Esophagus squamous epithelium (tissue), 4 donors: Measurements from ENCODE around the gene GLYATL1B.

Experiments used
- POLR2A ChIP-seq, 4 donors: fragments of 450-650 bp; IDR thresholded peaks; one replicate each; pipeline ENCODE4 v1.6.1; 2017; ENCODE audit warnings: antibody characterized with exemption in 4 of 4, mild to moderate bottlenecking in 4 of 4, moderate library complexity in 3 of 4
- TF ChIP-seq, protein P1 (sequence below), 6 experiments: fragments of 450-650 bp in 4 of 6; fragments of 200-600 bp in 2 of 6; sonication (generic) in 2 of 6; IDR thresholded peaks; one replicate each; pipeline ENCODE4 v1.5.1; 2016 to 2019; ENCODE audit warnings: antibody characterized with exemption in 6 of 6, mild to moderate bottlenecking in 4 of 6, moderate library complexity in 4 of 6

- TF ChIP-seq, protein P1, sequence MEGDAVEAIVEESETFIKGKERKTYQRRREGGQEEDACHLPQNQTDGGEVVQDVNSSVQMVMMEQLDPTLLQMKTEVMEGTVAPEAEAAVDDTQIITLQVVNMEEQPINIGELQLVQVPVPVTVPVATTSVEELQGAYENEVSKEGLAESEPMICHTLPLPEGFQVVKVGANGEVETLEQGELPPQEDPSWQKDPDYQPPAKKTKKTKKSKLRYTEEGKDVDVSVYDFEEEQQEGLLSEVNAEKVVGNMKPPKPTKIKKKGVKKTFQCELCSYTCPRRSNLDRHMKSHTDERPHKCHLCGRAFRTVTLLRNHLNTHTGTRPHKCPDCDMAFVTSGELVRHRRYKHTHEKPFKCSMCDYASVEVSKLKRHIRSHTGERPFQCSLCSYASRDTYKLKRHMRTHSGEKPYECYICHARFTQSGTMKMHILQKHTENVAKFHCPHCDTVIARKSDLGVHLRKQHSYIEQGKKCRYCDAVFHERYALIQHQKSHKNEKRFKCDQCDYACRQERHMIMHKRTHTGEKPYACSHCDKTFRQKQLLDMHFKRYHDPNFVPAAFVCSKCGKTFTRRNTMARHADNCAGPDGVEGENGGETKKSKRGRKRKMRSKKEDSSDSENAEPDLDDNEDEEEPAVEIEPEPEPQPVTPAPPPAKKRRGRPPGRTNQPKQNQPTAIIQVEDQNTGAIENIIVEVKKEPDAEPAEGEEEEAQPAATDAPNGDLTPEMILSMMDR (IDR thresholded peaks at IDR 0.05) = no peak
- no peak for TF ChIP-seq POLR2A (IDR thresholded peaks at IDR 0.05)
Measured at GRCh38 chr11:59117774-59118173, 31.7 kb downstream of the GLYATL1B start.
